ENCODE data around the gene PPAN. TPM values are rescaled to one million over a fixed set of nuclear protein-coding genes. Genes with fewer than 3 reads are reported as not detected.
A peak's percentile ranks its signal among the peaks of the same experiment; 100 is the strongest.

PPAN gene
- total RNA-seq, 1 donor from 2014 or later: 39.6 TPM

DNA sequence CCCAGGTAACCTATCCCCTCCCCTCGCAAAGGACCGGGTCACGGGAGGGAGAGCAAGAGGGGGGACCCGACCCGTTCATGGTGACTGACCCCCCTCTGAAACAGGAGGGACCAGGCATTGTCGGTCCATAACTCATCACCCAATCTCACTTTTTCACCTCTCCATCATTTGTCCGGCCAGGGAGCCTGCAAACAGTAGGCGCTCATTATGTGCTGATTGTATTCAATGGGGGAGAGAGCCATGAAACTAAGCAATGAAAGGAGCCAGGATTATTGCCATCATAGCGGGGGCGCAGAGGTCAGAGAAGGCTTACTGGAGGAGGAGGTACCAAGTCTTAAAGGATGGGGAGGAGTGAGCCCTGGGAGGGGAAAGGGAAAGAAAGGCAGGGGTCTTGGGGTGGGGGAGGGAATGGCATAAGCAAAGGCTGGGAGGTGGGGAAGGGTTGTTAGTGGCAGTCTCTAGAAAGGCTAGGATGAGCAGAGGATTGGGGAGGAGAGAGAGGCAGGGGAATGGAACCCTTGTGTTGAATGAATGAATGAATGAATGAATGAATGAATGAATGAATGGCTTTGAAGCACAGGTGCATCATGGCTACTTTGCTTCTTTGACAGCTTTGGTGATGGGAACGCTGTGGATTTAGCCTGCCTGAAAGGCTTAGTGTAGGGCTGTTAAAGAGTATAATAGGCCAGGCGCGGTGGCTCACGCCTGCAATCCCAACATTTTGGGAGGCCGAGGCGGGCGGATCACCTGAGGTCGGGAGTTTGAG, 18.7 kb upstream of the PPAN start:
- TF ChIP-seq, protein P1, sequence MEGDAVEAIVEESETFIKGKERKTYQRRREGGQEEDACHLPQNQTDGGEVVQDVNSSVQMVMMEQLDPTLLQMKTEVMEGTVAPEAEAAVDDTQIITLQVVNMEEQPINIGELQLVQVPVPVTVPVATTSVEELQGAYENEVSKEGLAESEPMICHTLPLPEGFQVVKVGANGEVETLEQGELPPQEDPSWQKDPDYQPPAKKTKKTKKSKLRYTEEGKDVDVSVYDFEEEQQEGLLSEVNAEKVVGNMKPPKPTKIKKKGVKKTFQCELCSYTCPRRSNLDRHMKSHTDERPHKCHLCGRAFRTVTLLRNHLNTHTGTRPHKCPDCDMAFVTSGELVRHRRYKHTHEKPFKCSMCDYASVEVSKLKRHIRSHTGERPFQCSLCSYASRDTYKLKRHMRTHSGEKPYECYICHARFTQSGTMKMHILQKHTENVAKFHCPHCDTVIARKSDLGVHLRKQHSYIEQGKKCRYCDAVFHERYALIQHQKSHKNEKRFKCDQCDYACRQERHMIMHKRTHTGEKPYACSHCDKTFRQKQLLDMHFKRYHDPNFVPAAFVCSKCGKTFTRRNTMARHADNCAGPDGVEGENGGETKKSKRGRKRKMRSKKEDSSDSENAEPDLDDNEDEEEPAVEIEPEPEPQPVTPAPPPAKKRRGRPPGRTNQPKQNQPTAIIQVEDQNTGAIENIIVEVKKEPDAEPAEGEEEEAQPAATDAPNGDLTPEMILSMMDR (IDR thresholded peaks at IDR 0.05; ENCODE audit: unreplicated experiment): no peak
- Mint-ChIP-seq H3K36me3 (ENCODE audit: low read depth, unreplicated experiment) (peaks cover 3% of the 10 kb centered on the region), H3K27ac (ENCODE audit: unreplicated experiment) (no peak overlapping the region), H3K4me3 (ENCODE audit: unreplicated experiment) (peak overlapping the region; percentile 33), H3K9me3 (ENCODE audit: unreplicated experiment) (no peaks in the 10 kb centered on the region), H3K27me3 (ENCODE audit: unreplicated experiment) (peaks cover 9% of the 10 kb centered on the region), H3K4me1 (ENCODE audit: unreplicated experiment) (no peaks in the 10 kb centered on the region)
- no peak for DNase-seq (ENCODE audit: low spot score)

GRCh38 chr19:10088949-10089554, 17.1 kb upstream of the PPAN start:
- no peaks in the 10 kb centered on the region for H3K9me3 Mint-ChIP-seq (ENCODE audit: unreplicated experiment)
- H3K27me3 Mint-ChIP-seq (ENCODE audit: unreplicated experiment): peaks cover 13% of the 10 kb centered on the region
- no peaks in the 10 kb centered on the region for H3K4me1 Mint-ChIP-seq (ENCODE audit: unreplicated experiment)
- H3K4me3 Mint-ChIP-seq (ENCODE audit: unreplicated experiment): no peak overlapping the region
- TF ChIP-seq, protein P1 (IDR thresholded peaks at IDR 0.05; ENCODE audit: unreplicated experiment): no peak
- no peak for DNase-seq (ENCODE audit: low spot score)
- H3K36me3 Mint-ChIP-seq (ENCODE audit: low read depth, unreplicated experiment): peaks cover 13% of the 10 kb centered on the region
- H3K27ac Mint-ChIP-seq (ENCODE audit: unreplicated experiment): no peak overlapping the region

GRCh38 chr19:10089801-10090375, 16.3 kb upstream of the PPAN start:
- no peaks in the 10 kb centered on the region for H3K9me3 Mint-ChIP-seq (ENCODE audit: unreplicated experiment)
- peak overlapping the region; percentile 56 for H3K4me3 Mint-ChIP-seq (ENCODE audit: unreplicated experiment)
- H3K27me3 Mint-ChIP-seq (ENCODE audit: unreplicated experiment): peaks cover 13% of the 10 kb centered on the region
- peaks cover 13% of the 10 kb centered on the region for H3K36me3 Mint-ChIP-seq (ENCODE audit: low read depth, unreplicated experiment)
- no peaks in the 10 kb centered on the region for H3K4me1 Mint-ChIP-seq (ENCODE audit: unreplicated experiment)
- TF ChIP-seq, protein P1 (IDR thresholded peaks at IDR 0.05; ENCODE audit: unreplicated experiment): no peak
- no peak overlapping the region for H3K27ac Mint-ChIP-seq (ENCODE audit: unreplicated experiment)
- DNase-seq (ENCODE audit: low spot score): no peak

- DNase-seq (ENCODE audit: low spot score): no peak
- Mint-ChIP-seq H3K4me3 (ENCODE audit: unreplicated experiment) (no peak overlapping the region), H3K9me3 (ENCODE audit: unreplicated experiment) (no peaks in the 10 kb centered on the region), H3K4me1 (ENCODE audit: unreplicated experiment) (no peaks in the 10 kb centered on the region), H3K36me3 (ENCODE audit: low read depth, unreplicated experiment) (peaks cover 17% of the 10 kb centered on the region), H3K27me3 (ENCODE audit: unreplicated experiment) (peaks cover 13% of the 10 kb centered on the region), H3K27ac (ENCODE audit: unreplicated experiment) (no peak overlapping the region)
- TF ChIP-seq, protein P1 (IDR thresholded peaks at IDR 0.05; ENCODE audit: unreplicated experiment): no peak
These were observed 14.8 kb upstream of the PPAN start for GRCh38 chr19:10091370-10091687.

Measured in endothelial cell (in vitro differentiated cells).